H1 (cell line): ENCODE results near the gene GNB1. TPM values are rescaled to one million over a fixed set of nuclear protein-coding genes. Genes with fewer than 3 reads are reported as not detected.

Experiments
- CTCF ChIA-PET: fragments of 300-600 bp; sonication (Branson Sonifier 250); formaldehyde crosslinking; loops from one replicate; lab custom pipeline; 2021; ENCODE audit not compliant: partially characterized antibody; lab: Charles Lee
- POLR2A ChIA-PET: fragments of 300-600 bp; sonication (Branson Sonifier 250); formaldehyde crosslinking; loops from one replicate; lab custom pipeline; 2021; ENCODE audit warnings: inconsistent platforms; ENCODE audit not compliant: partially characterized antibody; lab: Charles Lee
- DNase-seq, 2 experiments: peaks; one replicate each; pipeline versions ENCODE4 v3.0.0 to v3.0.0-alpha.2; 2010 to 2022; ENCODE audit warnings: low spot score in 2 of 2, low read depth in 1 of 2, mixed read lengths in 1 of 2
- FAIRE-seq: peaks from 2 replicates; lab custom pipeline; 2011; peaks lifted over from hg19 to GRCh38; lab: Jason Lieb, UNC
- H2AFZ ChIP-seq: 2 replicates; pipeline ENCODE4 v1.8.1; 2012; ENCODE audit warnings: low read length, inconsistent platforms
- H2AK5ac ChIP-seq: 2 replicates; pipeline ENCODE4 v1.6.1; 2013; ENCODE audit warnings: low read depth, low read length
- H2BK120ac ChIP-seq: replicated peaks from 2 replicates; pipeline ENCODE3; 2013; ENCODE audit warnings: low read depth, low read length, inconsistent platforms
- H2BK12ac ChIP-seq: 2 replicates; pipeline ENCODE4 v1.6.1; 2013; ENCODE audit warnings: low read depth, low read length
- H2BK15ac ChIP-seq: 2 replicates; pipeline ENCODE4 v1.6.1; 2013; ENCODE audit warnings: low read length
- H2BK20ac ChIP-seq: 2 replicates; pipeline ENCODE4 v1.6.1; 2013; ENCODE audit warnings: low read length
- H2BK5ac ChIP-seq: 2 replicates; pipeline ENCODE4 v1.6.1; 2013; ENCODE audit warnings: low read depth, low read length
- H3K14ac ChIP-seq: 2 replicates; pipeline ENCODE4 v1.6.1; 2013; ENCODE audit warnings: inconsistent platforms; ENCODE audit not compliant: insufficient read length
- H3K18ac ChIP-seq: 2 replicates; pipeline ENCODE4 v1.6.1; 2013; ENCODE audit warnings: low read length; ENCODE audit errors: extremely low read depth
- H3K23ac ChIP-seq: 2 replicates; pipeline ENCODE4 v1.6.1; 2013; ENCODE audit warnings: inconsistent platforms; ENCODE audit not compliant: insufficient read length
- H3K23me2 ChIP-seq: 2 replicates; pipeline ENCODE4 v1.6.1; 2013; ENCODE audit warnings: low read depth, low read length
- H3K27ac ChIP-seq: 2 replicates; pipeline ENCODE4 v1.6.1; 2011; ENCODE audit warnings: low read depth, low read length, inconsistent platforms
- H3K27me3 ChIP-seq, 4 experiments: replicated peaks in 1 of 4; 1 replicate in 1 of 4; 2 replicates in 3 of 4; pipeline versions ENCODE4 v1.6.1 to v1.8.1; 2011 to 2013; ENCODE audit warnings: low read length in 3 of 4, mild to moderate bottlenecking in 3 of 4, inconsistent platforms in 2 of 4, mixed read lengths in 2 of 4, moderate library complexity in 1 of 4; ENCODE audit not compliant: control insufficient read depth in 3 of 4, insufficient read depth in 3 of 4; ENCODE audit errors: extremely low read depth in 1 of 4
- H3K36me3 ChIP-seq, 4 experiments: 2 replicates each; pipeline versions ENCODE4 v1.6.1 to v1.8.1; 2011 to 2013; ENCODE audit warnings: mild to moderate bottlenecking in 4 of 4, low read length in 3 of 4, moderate library complexity in 2 of 4, control low read depth in 1 of 4, inconsistent platforms in 1 of 4; ENCODE audit not compliant: insufficient read depth in 4 of 4, control insufficient read depth in 2 of 4
- H3K4ac ChIP-seq: replicated peaks from 2 replicates; pipeline ENCODE3; 2013; ENCODE audit warnings: low read length, low read depth, mixed read lengths, inconsistent platforms; ENCODE audit not compliant: insufficient read length
- H3K4me1 ChIP-seq, 4 experiments: replicated peaks in 1 of 4; 1 replicate in 1 of 4; 2 replicates in 3 of 4; pipeline versions ENCODE4 v1.6.1 to v1.8.1; 2011 to 2013; ENCODE audit warnings: low read length in 3 of 4, inconsistent platforms in 2 of 4, mixed read lengths in 1 of 4; ENCODE audit not compliant: insufficient read depth in 4 of 4, control insufficient read depth in 3 of 4
- H3K4me2 ChIP-seq, 2 experiments: 2 replicates each; pipeline versions ENCODE4 v1.6.1 to v1.8.1; 2011 to 2013; ENCODE audit warnings: low read depth in 2 of 2, low read length in 2 of 2, control low read depth in 1 of 2, inconsistent platforms in 1 of 2, mild to moderate bottlenecking in 1 of 2; ENCODE audit not compliant: insufficient read depth in 1 of 2
- H3K4me3 ChIP-seq, 4 experiments: fragments of 200-600, 300-600 bp in 1 of 4; sonication (generic), shearing (Covaris generic), sonication (Bioruptor Twin) in 1 of 4; 2 replicates each; pipeline versions ENCODE4 v1.5.1 to v1.8.1; 2011 to 2016; ENCODE audit warnings: low read length in 4 of 4, low read depth in 3 of 4, control low read depth in 2 of 4, inconsistent platforms in 2 of 4, mild to moderate bottlenecking in 2 of 4, mixed read lengths in 1 of 4, moderate library complexity in 1 of 4; ENCODE audit not compliant: insufficient read depth in 2 of 4; ENCODE audit errors: extremely low read depth in 1 of 4
- H3K56ac ChIP-seq: replicated peaks from 2 replicates; pipeline ENCODE3; 2013; ENCODE audit warnings: low read depth, mild to moderate bottlenecking, mixed read lengths, low read length, inconsistent platforms; ENCODE audit not compliant: insufficient read length
- H3K79me1 ChIP-seq: 2 replicates; pipeline ENCODE4 v1.6.1; 2013; ENCODE audit warnings: low read depth, low read length, control low read depth
- H3K79me2 ChIP-seq, 2 experiments: 2 replicates each; pipeline versions ENCODE4 v1.6.1 to v1.8.1; 2012 to 2013; ENCODE audit warnings: low read length in 2 of 2, mild to moderate bottlenecking in 2 of 2, inconsistent platforms in 1 of 2; ENCODE audit not compliant: insufficient read depth in 2 of 2, control insufficient read depth in 1 of 2
- H3K9ac ChIP-seq, 4 experiments: replicated peaks in 1 of 4; 1 replicate in 1 of 4; 2 replicates in 3 of 4; pipeline versions ENCODE4 v1.6.1 to v1.8.1; 2011 to 2013; ENCODE audit warnings: low read depth in 3 of 4, low read length in 3 of 4, control low read depth in 2 of 4, mild to moderate bottlenecking in 2 of 4, moderate library complexity in 2 of 4, inconsistent platforms in 1 of 4; ENCODE audit errors: extremely low read depth in 1 of 4
- H3K9me3 ChIP-seq, 2 experiments: 2 replicates each; pipeline versions ENCODE4 v1.6.1 to v1.8.1; 2012 to 2013; ENCODE audit warnings: mild to moderate bottlenecking in 2 of 2, moderate library complexity in 2 of 2, control low read depth in 1 of 2, inconsistent platforms in 1 of 2, low read depth in 1 of 2, low read length in 1 of 2, mixed read lengths in 1 of 2; ENCODE audit not compliant: insufficient read depth in 2 of 2
- H4K20me1 ChIP-seq, 2 experiments: replicated peaks in 1 of 2; 2 replicates each; pipeline versions ENCODE3 to v1.8.1; 2011 to 2013; ENCODE audit warnings: inconsistent platforms in 2 of 2, low read length in 2 of 2, mild to moderate bottlenecking in 1 of 2; ENCODE audit not compliant: insufficient read depth in 2 of 2, control insufficient read depth in 1 of 2
- H4K5ac ChIP-seq: 2 replicates; pipeline ENCODE4 v1.6.1; 2013; ENCODE audit warnings: low read length, low read depth, mixed read lengths, inconsistent platforms; ENCODE audit not compliant: insufficient read length
- H4K8ac ChIP-seq: 2 replicates; pipeline ENCODE4 v1.8.0; 2013; ENCODE audit warnings: mild to moderate bottlenecking, moderate library complexity, low read length, inconsistent platforms; ENCODE audit not compliant: insufficient read depth; ENCODE audit errors: extremely low read depth
- H4K91ac ChIP-seq: replicated peaks from 2 replicates; pipeline ENCODE3; 2013; ENCODE audit warnings: low read length, mixed read lengths, inconsistent platforms; ENCODE audit not compliant: insufficient read length
- CBX8 ChIP-seq: fragments of 300-800, 300-1000 bp; sonication (generic); IDR thresholded peaks from 2 replicates; pipeline ENCODE4 v1.7.1; 2016; ENCODE audit warnings: low read depth, low read length, borderline replicate concordance
- EZH2 ChIP-seq: fragments of 200-600 bp; sonication (generic); IDR thresholded peaks from 2 replicates; pipeline ENCODE4 v1.7.1; 2012; ENCODE audit warnings: low read depth, mild to moderate bottlenecking, moderate library complexity, low read length, inconsistent platforms; ENCODE audit not compliant: severe bottlenecking
- WGBS, 2 experiments: shearing (Covaris generic) in 1 of 2; methylation state at CpG; one replicate each; pipeline versions ENCODE4 v1.1.6 to v1.1.7; 2013 to 2015; ENCODE audit warnings: low lambda C conversion rate in 2 of 2, mixed read lengths in 2 of 2, inconsistent platforms in 1 of 2, low coverage in 1 of 2, missing lambda C conversion rate in 1 of 2; ENCODE audit not compliant: insufficient replicate concordance in 2 of 2, insufficient coverage in 1 of 2, insufficient read length in 1 of 2; ENCODE audit errors: extremely low coverage in 1 of 2, missing lambda C conversion rate in 1 of 2; 5-methylcytosine and 5-hydroxymethylcytosine counted together
- polyA plus RNA-seq, 7 experiments: library from polyadenylated mRNA; depleted of rRNA in 3 of 7; stranded (reverse) in 5 of 7; unstranded in 2 of 7; fragments of >200 nt in 5 of 7; fragments of 200-250 nt in 2 of 7; gene quantifications; 1 replicate in 5 of 7; 2 replicates in 1 of 7; 4 replicates in 1 of 7; pipeline versions ENCODE4 v1.2.1 to v1.2.3, GENCODE V29; 2011 to 2013; ENCODE audit warnings: missing spikeins in 2 of 7, mixed read lengths in 2 of 7
- total RNA-seq: library from RNA; stranded (reverse); fragmentation: NEBNext Ultra II Directional; extraction: Animal tissue kit (Norgen Biotek cat#: 25700); gene quantifications from 2 replicates; pipeline ENCODE4 v1.2.1, GENCODE V29; 2021

GNB1 gene
- total and polyA plus RNA-seq, 2 of the 8 experiments (the other 6 are each of a cell fraction or from before 2014, with no cell fraction given): 343 to 382 TPM

GRCh38 chr1:1883092-1883873 lies 7.6 kb downstream of the GNB1 start:
- H3K27ac ChIP-seq: no peak overlapping the region
- TF ChIP-seq EZH2 (no peak), CBX8 (no peak)

More at GRCh38 chr1:1883092-1883873, 7.6 kb downstream of the GNB1 start:
- H2BK15ac ChIP-seq: no peak overlapping the region
- H3K4ac ChIP-seq: no peak overlapping the region
- POLR2A ChIA-PET: interaction anchor here (1.0 to 5.1 kb wide), 7 partner anchors 9 to 104 kb away, joined by 3 to 33 read pairs (median 4); partner anchors contain the start of gene CALML6
- peaks cover 12% of the 10 kb centered on the region for H3K79me1 ChIP-seq
- no peak overlapping the region for H2AFZ ChIP-seq
- peaks cover 34 to 35% of the 10 kb centered on the region in 2 experiments for H4K20me1 ChIP-seq
- no peak overlapping the region for H3K4me3 ChIP-seq
- CTCF ChIA-PET: interaction anchor here (0.7 to 4.6 kb wide), 8 partner anchors 11 to 328 kb away, joined by 3 to 26 read pairs (median 3); no protein-coding TSS in a partner anchor
- no peak overlapping the region for H2AK5ac ChIP-seq
- no peak overlapping the region; a peak in 1 of 4 replicates for H3K4me2 ChIP-seq
- H3K18ac ChIP-seq: no peak overlapping the region
- H3K9me3 ChIP-seq: no peaks in the 10 kb centered on the region
- H4K8ac ChIP-seq: no peak overlapping the region
- no peak overlapping the region for H4K5ac ChIP-seq
- no peak overlapping the region for H2BK20ac ChIP-seq
- no peaks in the 10 kb centered on the region for H3K23me2 ChIP-seq
- DNase-seq (no peak), FAIRE-seq (no peak)
- H3K14ac ChIP-seq: no peak overlapping the region
- no peak overlapping the region for H3K56ac ChIP-seq
- no peaks in the 10 kb centered on the region for H3K36me3 ChIP-seq
- H3K27me3 ChIP-seq: no peaks in the 10 kb centered on the region
- no peak overlapping the region for H3K23ac ChIP-seq
- no peak overlapping the region for H2BK120ac ChIP-seq
- H3K79me2 ChIP-seq: peaks cover 71 to 98% of the 10 kb centered on the region in 2 experiments
- H4K91ac ChIP-seq: no peak overlapping the region
- no peak overlapping the region for H2BK12ac ChIP-seq
- H2BK5ac ChIP-seq: no peak overlapping the region
- H3K4me1 ChIP-seq: peaks cover 0 to 9% (median 5%) of the 10 kb centered on the region in 4 experiments; a peak in 3 of 7 replicates
- H3K9ac ChIP-seq: no peak overlapping the region
- WGBS, 2 experiments: 88% methylated on average over 4 of the region's 4 CpGs; no CpG with 5 or more reads in 1 of the 2 experiments
